ENCODE data around the gene SIRPA.
A peak's percentile ranks its signal among the peaks of the same experiment; 100 is the strongest.

SIRPA gene

GRCh38 chr20:1870792-1871550 is 24.2 kb upstream of the SIRPA start:
- DNase-seq, result no peak

DNA sequence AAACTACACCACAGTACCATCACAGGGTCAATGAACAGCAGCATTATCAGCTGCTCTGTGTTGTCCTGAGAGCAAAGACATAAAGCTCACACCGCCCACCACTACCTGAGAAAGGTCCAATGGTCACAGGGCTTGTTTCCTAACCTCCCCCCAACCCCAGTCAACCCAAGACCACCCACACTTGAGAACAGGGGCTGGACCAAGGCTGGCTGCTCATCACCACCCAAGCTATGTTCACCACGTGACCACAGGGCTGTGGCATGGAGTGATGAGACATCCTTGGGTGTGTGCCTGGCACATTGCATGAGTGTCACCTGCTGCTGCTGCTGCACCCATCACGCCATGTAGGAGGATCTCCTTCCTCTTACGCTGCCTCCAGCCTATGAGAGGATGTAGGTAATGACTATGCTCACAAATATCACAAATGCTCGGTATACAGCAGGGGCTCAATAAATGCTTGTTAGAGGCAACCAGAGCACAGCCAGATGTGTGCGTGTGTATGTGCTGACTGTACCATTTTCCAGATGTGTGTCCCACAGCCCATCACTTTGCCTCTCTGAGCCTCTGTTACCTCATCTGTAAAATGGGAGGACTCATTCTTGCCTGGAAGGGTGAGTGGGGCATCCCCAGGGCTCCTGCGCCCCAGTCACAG is 23.3 kb upstream of the SIRPA start:
- DNase-seq, result no peak

DNA sequence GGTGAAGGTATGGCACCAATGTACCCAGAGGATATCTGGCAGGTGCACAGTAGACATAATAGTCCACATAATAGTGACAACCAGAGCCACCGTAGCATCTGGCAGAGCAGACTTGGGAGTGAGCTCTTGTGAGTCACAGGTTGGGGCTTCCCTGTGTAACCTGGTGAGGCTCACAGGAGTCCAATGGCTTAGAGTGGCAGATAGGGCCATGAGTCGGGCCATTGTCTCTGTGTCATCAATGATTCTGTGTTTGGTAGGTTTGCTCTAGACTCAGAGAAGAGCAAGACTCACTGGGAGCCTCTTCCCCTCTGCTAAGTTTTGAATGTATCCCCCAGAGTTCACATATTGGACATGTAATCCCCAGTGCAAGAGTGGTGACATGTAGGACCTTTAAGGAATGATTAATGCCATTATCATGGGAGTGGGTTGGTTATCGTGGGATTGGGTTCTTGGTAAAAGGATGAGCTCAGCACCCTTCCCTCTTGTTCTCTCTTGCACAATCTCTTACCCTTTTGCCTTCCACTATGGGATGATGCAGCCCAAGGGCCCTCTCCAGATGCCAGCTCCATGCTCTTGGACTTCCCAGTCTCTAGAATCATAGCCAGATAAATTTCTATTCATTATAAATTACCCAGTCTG is 22.6 kb upstream of the SIRPA start:
- no peak for DNase-seq

DNA sequence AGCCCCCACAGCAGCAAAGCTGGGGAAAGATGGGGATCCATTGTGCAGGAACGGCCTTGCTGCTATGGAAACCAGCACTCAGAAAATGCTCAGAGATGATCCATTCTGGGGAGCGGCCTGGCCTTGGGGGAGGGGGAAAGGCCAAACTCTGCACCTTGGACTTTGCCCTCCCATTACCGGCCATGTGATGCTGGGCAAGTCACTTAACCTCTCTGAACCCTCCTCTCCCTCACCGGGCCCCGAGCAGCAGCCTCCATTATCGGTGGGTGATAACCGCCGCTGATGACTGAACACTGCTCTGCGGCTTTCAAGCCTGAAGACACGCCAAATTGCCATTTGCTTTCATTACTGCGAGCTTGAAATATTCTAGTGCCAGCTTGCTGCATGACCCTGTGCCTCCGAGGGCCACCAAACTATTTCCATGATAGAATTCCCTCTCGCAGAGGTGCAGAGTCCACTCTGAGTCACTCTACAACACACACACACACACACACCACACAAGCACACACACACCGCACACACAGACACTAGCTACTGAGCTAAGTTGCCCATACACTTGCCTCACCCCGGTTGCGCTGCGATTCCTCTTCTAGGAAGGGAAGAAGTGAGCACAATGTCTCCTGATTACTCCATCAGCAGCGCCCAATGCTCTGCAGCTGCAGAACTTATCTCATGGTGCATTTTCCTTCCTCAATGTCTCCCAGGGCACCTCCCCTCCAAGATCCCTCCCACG is 20.6 kb upstream of the SIRPA start:
- no peak for DNase-seq

DNA sequence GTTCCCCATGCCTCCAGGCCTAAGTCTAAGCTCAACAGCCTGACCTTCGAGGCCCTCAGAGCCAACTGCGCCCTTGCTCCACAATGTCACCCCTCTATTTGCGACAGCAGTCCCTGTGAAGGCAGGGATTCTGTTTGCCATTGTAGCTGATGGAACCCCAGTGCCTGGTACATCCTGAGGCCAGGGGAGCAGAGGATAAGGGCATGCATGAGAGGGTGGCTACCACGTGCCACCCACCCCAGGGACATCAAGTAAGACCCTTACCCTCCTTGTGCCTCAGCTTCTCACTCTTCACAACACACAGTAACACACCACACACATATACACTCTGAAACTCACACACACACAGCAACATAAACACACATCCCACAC is 20.0 kb upstream of the SIRPA start:
- DNase-seq, result no peak

GRCh38 chr20:1875762-1876161 is 19.4 kb upstream of the SIRPA start:
- no peak for DNase-seq

DNA sequence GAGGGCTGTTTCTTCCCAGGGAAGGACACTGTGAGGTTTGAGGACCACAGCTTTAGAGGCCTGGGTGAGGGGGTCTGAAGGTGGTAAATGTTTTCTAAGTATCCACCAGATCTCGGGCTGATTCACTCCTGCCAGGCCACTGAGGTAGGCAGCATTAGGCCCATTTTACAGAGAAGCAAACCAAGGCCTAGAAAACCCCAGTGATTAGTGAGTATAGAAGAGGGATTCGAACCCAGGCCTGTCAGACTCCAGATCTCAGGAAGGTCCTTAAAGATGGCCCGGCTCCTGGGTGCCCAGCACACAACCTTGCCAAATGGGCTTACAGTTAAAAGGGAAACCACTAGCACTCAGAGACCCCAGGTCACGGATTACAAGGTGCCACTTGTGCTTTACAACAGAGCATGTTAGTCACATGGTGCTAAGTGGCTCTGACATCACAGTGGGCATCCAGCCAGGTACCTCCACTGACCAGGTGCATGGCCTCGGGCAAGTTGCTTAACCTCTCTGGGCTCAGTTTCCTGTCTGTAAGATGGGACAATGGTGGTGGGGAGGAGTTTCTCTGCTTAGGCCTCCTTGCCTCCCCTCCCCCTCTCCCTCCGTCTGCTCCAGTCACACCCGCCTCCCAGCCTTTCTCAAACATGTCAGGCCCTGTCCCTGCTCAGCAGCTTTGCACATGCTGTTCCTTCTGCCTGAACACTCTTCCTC is 18.8 kb upstream of the SIRPA start:
- DNase-seq, result no peak

- peak in 2 of 5 donors; percentile 25 to 34 for DNase-seq
These were observed 18.1 kb upstream of the SIRPA start for GRCh38 chr20:1876975-1877608.

DNA sequence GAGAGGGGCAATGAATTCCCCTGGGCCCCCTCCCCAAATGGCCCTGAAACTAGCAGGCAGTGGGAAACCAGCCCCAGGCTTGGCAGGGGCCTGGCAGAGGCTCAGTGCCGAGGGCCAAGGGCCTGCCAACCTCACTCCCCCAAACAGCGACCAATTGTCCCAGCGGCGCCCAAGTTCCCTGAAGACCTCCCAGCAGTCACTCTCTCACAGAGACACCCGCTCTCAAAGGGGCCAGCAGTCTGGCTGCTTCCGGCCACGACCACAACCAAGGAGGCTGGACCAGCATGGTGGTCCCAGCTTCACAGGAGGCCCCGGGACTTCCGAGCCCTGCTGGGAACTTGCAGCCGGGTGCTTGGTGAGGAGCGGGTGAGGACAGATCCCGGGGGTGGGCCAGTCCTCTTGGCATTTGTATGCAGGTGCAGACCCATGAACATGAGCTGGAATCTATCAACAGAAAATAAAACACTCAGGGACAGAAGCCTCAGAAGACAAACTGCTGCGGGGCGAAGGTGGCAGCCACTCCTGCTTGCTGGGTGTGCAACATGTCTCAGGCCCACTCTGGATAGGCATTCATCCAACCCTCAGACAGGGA is 17.5 kb upstream of the SIRPA start:
- no peak for DNase-seq

- no peak for DNase-seq
These were observed 15.8 kb upstream of the SIRPA start for GRCh38 chr20:1879369-1879768.

DNA sequence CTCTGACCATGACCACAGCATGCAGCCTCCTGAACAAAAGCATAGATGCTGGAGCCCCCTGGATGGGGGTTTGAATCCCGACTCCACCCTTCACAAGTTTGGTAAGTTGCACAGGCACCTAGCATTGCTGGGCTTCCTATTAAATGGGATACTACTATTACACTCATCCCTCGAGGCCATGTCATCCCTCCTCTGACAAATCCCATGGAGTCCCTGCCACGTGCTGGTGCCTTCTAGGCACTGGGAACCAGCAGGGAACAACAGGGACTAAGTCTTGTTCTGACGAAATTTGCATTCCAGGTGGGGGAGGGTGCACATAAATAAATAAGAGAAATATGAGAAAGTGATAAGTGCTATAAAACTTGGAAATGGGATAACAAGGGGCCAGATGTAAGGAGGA is 15.3 kb upstream of the SIRPA start:
- DNase-seq, result no peak

GRCh38 chr20:1880529-1881239 is 14.5 kb upstream of the SIRPA start:
- DNase-seq, result no peak

DNA sequence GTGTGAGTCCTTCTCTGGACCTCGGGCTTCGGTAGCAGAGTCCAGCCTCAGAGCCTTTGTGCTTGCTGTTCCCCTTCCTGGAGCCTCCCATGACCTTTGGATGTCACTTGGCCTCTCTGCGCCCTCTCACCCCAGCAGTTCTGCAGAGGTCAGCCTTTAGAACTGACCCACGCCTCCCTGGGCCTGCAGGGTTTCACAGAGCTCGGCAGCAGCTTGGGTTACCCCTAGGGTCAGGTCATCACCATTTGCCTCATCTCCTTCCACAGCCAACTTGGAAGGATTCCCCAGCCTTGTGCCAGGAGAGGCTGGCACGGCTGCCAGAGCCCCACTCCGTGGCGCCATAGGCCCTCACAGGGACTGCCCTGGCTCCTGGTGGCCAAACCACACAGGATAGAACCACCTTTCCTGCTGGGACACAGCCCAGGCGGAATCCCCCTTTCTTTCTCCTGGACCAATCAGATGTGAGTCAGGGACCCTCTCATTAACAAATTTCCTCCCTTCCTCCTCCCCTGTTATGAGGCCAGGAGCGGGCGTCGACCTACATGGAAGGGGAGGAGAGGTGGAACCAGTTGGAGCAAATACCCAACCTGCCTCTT is 13.9 kb upstream of the SIRPA start:
- DNase-seq, result no peak

DNA sequence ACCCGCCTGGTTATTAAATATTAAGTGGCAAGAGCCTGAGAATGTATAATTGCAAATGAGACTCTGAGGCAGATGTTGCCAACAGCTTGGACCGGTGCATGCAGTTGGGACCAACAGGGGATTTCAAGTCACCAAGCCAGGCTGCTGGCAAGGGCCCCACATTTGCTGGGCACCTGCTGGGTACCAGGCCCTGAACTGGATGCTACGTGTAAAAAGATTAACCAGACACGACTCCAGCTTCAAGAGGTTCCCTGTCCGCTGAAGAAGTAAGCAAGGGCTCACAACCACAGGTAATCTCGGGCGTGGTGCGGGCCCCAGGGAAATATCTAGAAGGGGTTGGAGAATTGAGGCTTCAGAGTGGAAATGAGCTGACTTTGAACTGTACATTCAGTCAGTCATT is 13.2 kb upstream of the SIRPA start:
- no peak for DNase-seq

- DNase-seq, result no peak
These were observed 11.2 kb upstream of the SIRPA start for GRCh38 chr20:1883986-1884385.

GRCh38 chr20:1885254-1885653 is 10.0 kb upstream of the SIRPA start:
- no peak for DNase-seq

DNA sequence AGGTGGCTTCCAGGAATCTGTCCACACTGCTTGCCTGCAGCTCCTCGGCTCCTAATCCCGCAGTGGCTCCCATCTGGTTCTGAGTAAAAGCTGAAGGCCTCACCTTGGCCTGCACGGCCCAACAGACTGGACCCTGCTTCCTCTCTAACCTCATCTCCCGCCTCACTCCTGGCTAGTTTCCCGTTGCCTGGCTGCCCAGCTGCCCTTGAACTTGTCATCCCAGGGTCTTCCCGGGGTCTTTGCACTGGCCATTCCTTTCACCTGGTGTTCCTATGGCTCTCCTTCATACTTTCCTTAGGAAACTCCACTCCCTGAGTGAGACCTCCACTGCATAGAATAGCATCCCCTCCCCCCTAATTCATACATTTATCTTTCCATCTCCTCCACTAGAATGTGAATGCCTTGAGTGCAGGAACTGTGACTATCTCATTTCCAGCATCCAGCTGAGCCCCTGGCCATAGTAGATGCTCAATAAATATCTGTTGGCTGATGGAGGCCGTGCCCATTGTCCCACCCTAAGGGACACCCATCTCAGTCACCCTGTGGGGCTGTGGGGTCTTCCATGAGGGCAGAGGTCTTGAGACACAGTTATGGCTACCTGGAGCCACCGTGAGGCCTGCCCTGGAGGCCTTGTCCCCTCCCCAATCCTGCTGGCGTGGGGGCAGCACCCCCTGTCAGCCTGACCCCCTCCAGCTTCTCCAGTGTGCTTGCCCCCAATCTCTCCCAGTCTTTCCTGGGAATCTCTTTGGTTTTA is 9.1 kb upstream of the SIRPA start:
- DNase-seq, result no peak

DNA sequence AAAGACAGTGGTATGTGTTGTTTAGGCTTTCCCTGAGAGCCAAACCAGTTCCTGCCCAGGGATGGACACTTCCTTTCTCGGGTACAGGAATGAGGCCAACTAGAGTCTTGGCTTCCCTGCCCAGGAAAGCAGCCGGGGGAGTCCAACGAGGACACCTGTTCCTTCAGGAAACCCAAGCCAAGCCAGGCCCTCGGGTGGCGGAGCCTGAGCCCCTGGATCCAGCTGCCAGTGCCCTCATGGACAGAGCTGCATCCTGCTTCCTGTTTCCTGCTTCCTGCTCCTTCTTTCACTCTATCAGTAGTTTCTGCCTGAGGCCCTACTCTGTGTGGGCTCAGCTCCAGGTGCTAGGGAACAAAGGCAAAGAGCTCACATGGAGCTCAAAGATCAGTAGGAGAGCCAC is 7.9 kb upstream of the SIRPA start:
- DNase-seq, result no peak

DNA sequence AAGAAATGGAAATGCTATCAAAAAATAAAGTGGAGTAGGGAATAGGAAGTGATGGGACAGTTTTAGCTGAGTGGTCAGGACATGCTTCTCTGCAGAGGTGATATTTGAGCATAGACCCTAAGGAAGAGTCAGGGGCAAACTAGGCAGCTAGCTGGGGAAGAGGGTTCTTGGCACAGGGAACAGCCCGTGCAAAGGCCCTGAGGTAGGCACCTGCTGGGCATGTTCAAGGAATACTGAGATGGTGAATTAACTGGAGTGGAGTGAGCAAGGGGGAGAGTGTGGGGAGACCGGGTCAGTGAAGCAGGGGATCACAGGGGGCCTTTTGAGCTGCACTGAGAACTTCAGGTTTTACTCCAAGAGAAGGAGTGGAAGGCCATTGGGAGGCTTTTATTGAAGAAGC is 7.5 kb upstream of the SIRPA start:
- no peak for DNase-seq

Data from T-helper 1 cell (primary cell).